ENCODE results near the gene CD300LF.

GRCh38 chr17:74702116-74702871, 10.4 kb downstream of the CD300LF start:
- TF ChIP-seq, protein P1, sequence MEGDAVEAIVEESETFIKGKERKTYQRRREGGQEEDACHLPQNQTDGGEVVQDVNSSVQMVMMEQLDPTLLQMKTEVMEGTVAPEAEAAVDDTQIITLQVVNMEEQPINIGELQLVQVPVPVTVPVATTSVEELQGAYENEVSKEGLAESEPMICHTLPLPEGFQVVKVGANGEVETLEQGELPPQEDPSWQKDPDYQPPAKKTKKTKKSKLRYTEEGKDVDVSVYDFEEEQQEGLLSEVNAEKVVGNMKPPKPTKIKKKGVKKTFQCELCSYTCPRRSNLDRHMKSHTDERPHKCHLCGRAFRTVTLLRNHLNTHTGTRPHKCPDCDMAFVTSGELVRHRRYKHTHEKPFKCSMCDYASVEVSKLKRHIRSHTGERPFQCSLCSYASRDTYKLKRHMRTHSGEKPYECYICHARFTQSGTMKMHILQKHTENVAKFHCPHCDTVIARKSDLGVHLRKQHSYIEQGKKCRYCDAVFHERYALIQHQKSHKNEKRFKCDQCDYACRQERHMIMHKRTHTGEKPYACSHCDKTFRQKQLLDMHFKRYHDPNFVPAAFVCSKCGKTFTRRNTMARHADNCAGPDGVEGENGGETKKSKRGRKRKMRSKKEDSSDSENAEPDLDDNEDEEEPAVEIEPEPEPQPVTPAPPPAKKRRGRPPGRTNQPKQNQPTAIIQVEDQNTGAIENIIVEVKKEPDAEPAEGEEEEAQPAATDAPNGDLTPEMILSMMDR (conservative IDR thresholded peaks at IDR 0.05; ENCODE audit: low read depth in 2 of 2) = no peak
- TF ChIP-seq REST (IDR thresholded peaks at IDR 0.05; ENCODE audit: unreplicated experiment) = no peak
- no peak for TF ChIP-seq EZH2 (IDR thresholded peaks at IDR 0.05; ENCODE audit: low read depth, unreplicated experiment)
- no peak for TF ChIP-seq STAT1 (IDR thresholded peaks at IDR 0.05; ENCODE audit: unreplicated experiment)

All from GM23338 (cell line).